Peyer's patch (tissue), 4 donors: ENCODE results near the gene CRYBA1.

Experiments
- CTCF ChIP-seq, 6 experiments: fragments of 450-650 bp in 4 of 6; fragments of 200-600 bp in 2 of 6; sonication (generic) in 1 of 6; IDR thresholded peaks; one replicate each; pipeline ENCODE4 v1.5.1; 2017 to 2019; ENCODE audit warnings: antibody characterized with exemption in 6 of 6, mild to moderate bottlenecking in 3 of 6, moderate library complexity in 1 of 6
- POLR2A ChIP-seq, 2 donors: fragments of 450-650 bp; IDR thresholded peaks; one replicate each; pipeline ENCODE4 v1.5.1; 2017; ENCODE audit warnings: antibody characterized with exemption in 2 of 2, mild to moderate bottlenecking in 2 of 2, moderate library complexity in 2 of 2

- TF ChIP-seq POLR2A (IDR thresholded peaks at IDR 0.05) (no peak), CTCF (IDR thresholded peaks at IDR 0.05) (no peak)
These were observed 31.5 kb upstream of the CRYBA1 start for GRCh38 chr17:29215174-29215573.
